ENCODE results near the gene ANKS3.

The ANKS3 gene

DNA sequence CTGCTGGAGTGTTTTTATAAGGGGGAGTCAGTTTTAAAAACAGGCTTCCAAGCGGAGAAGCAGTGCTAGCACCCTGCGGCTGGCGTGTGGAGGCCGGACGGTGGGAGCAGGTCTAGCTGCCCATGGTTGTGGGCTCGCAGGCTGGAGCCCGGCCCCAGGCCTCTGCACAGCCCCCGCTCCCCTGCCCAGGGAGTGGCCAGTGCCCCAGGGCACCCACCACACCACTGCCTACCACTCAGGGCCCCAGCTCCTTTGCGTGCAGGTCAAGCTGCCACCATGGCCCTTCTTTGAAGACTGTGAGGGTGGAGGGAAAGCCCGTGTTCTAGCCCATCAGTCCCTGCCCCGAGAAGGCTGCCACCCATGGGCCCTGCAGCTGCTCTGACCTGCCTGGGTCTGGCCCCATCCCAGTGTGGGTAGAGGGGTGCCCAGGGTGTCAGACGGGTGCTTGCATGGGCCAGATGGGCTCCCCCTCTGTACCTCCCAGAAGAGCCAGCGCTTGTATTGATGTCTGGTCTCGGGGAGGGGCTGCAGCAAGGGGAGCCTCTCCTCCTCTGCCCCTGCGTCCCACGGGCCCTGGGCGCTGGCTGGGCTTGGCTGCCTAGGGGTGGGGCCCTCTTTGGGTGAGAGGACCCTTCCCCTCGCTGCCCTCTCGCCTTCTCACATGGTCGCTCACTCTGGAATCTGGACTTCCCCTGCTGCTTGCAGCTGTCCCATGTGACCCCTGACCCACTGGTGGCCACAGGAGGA, 42.2 kb downstream of the ANKS3 start:
- TF ChIP-seq TCF12 (IDR thresholded peaks at IDR 0.05; ENCODE audit: low read depth) (no peak), EP300 (IDR thresholded peaks at IDR 0.05; ENCODE audit: borderline replicate concordance) (no peak), CREB1 (IDR thresholded peaks at IDR 0.05; ENCODE audit: low read depth) (no peak), TAF1 (IDR thresholded peaks at IDR 0.05; ENCODE audit: low read depth) (no peak), FOXM1 (IDR thresholded peaks at IDR 0.05; ENCODE audit: borderline replicate concordance, low read depth) (no peak), RAD21 (IDR thresholded peaks at IDR 0.05; ENCODE audit: low read depth) (no peak), TEAD4 (IDR thresholded peaks at IDR 0.05) (no peak), ZBTB7A (IDR thresholded peaks at IDR 0.05; ENCODE audit: low read depth) (no peak), NFIC (IDR thresholded peaks at IDR 0.05) (no peak), CEBPB (IDR thresholded peaks at IDR 0.05) (no peak), EGR1 (IDR thresholded peaks at IDR 0.05) (no peak), YY1 (IDR thresholded peaks at IDR 0.05; ENCODE audit: low read depth) (no peak)
- TF ChIP-seq, protein P1, sequence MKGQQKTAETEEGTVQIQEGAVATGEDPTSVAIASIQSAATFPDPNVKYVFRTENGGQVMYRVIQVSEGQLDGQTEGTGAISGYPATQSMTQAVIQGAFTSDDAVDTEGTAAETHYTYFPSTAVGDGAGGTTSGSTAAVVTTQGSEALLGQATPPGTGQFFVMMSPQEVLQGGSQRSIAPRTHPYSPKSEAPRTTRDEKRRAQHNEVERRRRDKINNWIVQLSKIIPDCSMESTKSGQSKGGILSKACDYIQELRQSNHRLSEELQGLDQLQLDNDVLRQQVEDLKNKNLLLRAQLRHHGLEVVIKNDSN (IDR thresholded peaks at IDR 0.05) = no peak
- TF ChIP-seq, protein P2, sequence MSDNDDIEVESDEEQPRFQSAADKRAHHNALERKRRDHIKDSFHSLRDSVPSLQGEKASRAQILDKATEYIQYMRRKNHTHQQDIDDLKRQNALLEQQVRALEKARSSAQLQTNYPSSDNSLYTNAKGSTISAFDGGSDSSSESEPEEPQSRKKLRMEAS (IDR thresholded peaks at IDR 0.05) = no peak
- TF ChIP-seq, protein P3, sequence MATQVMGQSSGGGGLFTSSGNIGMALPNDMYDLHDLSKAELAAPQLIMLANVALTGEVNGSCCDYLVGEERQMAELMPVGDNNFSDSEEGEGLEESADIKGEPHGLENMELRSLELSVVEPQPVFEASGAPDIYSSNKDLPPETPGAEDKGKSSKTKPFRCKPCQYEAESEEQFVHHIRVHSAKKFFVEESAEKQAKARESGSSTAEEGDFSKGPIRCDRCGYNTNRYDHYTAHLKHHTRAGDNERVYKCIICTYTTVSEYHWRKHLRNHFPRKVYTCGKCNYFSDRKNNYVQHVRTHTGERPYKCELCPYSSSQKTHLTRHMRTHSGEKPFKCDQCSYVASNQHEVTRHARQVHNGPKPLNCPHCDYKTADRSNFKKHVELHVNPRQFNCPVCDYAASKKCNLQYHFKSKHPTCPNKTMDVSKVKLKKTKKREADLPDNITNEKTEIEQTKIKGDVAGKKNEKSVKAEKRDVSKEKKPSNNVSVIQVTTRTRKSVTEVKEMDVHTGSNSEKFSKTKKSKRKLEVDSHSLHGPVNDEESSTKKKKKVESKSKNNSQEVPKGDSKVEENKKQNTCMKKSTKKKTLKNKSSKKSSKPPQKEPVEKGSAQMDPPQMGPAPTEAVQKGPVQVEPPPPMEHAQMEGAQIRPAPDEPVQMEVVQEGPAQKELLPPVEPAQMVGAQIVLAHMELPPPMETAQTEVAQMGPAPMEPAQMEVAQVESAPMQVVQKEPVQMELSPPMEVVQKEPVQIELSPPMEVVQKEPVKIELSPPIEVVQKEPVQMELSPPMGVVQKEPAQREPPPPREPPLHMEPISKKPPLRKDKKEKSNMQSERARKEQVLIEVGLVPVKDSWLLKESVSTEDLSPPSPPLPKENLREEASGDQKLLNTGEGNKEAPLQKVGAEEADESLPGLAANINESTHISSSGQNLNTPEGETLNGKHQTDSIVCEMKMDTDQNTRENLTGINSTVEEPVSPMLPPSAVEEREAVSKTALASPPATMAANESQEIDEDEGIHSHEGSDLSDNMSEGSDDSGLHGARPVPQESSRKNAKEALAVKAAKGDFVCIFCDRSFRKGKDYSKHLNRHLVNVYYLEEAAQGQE (IDR thresholded peaks at IDR 0.05; ENCODE audit: low read depth) = no peak

DNA sequence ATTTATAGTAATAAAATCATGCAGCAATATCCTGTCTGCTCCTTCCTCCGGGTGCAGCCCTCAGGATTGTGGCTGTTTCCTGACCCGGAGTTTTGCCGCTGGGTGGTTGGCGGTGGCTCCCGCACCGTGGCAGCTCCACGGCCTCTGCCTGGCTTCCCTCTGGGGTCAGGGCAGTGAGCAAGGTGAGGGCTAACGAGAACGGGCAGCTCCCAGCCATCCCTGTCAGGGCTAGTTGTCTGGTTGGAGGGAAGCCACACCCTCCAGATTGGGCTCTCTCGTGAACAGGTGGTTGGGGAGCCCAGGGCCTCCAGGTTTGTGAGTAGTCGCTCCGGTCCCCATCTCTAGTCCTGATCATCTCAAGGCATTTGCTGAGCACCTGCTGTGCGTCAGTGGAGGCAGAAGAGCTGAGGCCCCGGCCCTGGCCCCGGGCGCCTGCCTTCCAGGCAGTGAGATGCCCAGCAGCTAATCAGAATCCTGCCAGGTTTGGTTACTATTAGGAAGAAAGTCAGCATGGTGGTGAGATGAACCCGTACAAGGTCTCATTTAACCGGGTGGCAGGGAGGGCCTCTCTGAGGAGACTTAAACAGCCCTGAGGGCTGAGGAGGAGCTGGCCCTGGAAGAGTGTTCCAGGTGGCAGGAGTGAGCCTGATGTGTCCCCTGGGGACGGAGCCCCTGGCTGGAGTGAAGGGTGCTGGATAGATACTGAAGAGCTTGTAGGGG, 43.0 kb downstream of the ANKS3 start:
- TF ChIP-seq NFIC (IDR thresholded peaks at IDR 0.05) (no peak), TEAD4 (IDR thresholded peaks at IDR 0.05) (no peak)

GRCh38 chr16:4689864-4690704, 44.0 kb downstream of the ANKS3 start:
- TF ChIP-seq TEAD4 (IDR thresholded peaks at IDR 0.05) (no peak), RAD21 (IDR thresholded peaks at IDR 0.05; ENCODE audit: low read depth) (no peak), EGR1 (IDR thresholded peaks at IDR 0.05) (no peak), CEBPB (IDR thresholded peaks at IDR 0.05) (no peak), FOXM1 (IDR thresholded peaks at IDR 0.05; ENCODE audit: borderline replicate concordance, low read depth) (no peak), CREB1 (IDR thresholded peaks at IDR 0.05; ENCODE audit: low read depth) (no peak), EP300 (IDR thresholded peaks at IDR 0.05; ENCODE audit: borderline replicate concordance) (no peak), TAF1 (IDR thresholded peaks at IDR 0.05; ENCODE audit: low read depth) (no peak), YY1 (IDR thresholded peaks at IDR 0.05; ENCODE audit: low read depth) (no peak), TCF12 (IDR thresholded peaks at IDR 0.05; ENCODE audit: low read depth) (no peak), NFIC (IDR thresholded peaks at IDR 0.05) (no peak), ZBTB7A (IDR thresholded peaks at IDR 0.05; ENCODE audit: low read depth) (no peak)
- TF ChIP-seq, protein P1 (IDR thresholded peaks at IDR 0.05) = no peak
- TF ChIP-seq, protein P3 (IDR thresholded peaks at IDR 0.05; ENCODE audit: low read depth) = no peak
- TF ChIP-seq, protein P2 (IDR thresholded peaks at IDR 0.05) = no peak

- TF ChIP-seq, protein P1 (IDR thresholded peaks at IDR 0.05) = no peak
- no peak for TF ChIP-seq RAD21 (IDR thresholded peaks at IDR 0.05; ENCODE audit: low read depth)
- no peak for TF ChIP-seq YY1 (IDR thresholded peaks at IDR 0.05; ENCODE audit: low read depth)
- TF ChIP-seq ZBTB7A (IDR thresholded peaks at IDR 0.05; ENCODE audit: low read depth) = no peak
- TF ChIP-seq EGR1 (IDR thresholded peaks at IDR 0.05) = no peak
- no peak for TF ChIP-seq CREB1 (IDR thresholded peaks at IDR 0.05; ENCODE audit: low read depth)
- no peak for TF ChIP-seq EP300 (IDR thresholded peaks at IDR 0.05; ENCODE audit: borderline replicate concordance)
- TF ChIP-seq TCF12 (IDR thresholded peaks at IDR 0.05; ENCODE audit: low read depth) = no peak
- no peak for TF ChIP-seq NFIC (IDR thresholded peaks at IDR 0.05)
- no peak for TF ChIP-seq TAF1 (IDR thresholded peaks at IDR 0.05; ENCODE audit: low read depth)
- TF ChIP-seq, protein P3 (IDR thresholded peaks at IDR 0.05; ENCODE audit: low read depth) = no peak
- TF ChIP-seq, protein P2 (IDR thresholded peaks at IDR 0.05) = no peak
- no peak for TF ChIP-seq TEAD4 (IDR thresholded peaks at IDR 0.05)
- TF ChIP-seq CEBPB (IDR thresholded peaks at IDR 0.05) = no peak
These were observed 44.9 kb downstream of the ANKS3 start for GRCh38 chr16:4689091-4689671.
